SJCRH30 (cell line): ENCODE data around the gene GRB2. TPM values are rescaled to one million over a fixed set of nuclear protein-coding genes. Genes with fewer than 3 reads are reported as not detected.

ENCODE experiments used
- DNase-seq, 2 experiments: peaks; one replicate each; pipeline ENCODE4 v3.0.0-alpha.2; 2015 to 2020
- H3K27ac ChIP-seq: fragments of 250-450 bp; sonication (Bioruptor Pico); 2 replicates; pipeline ENCODE4 v1.5.1; 2020; ENCODE audit warnings: mild to moderate bottlenecking, moderate library complexity
- H3K27me3 ChIP-seq: fragments of 250-450 bp; sonication (Bioruptor Pico); 2 replicates; pipeline ENCODE4 v1.5.1; 2020; ENCODE audit warnings: mild to moderate bottlenecking, moderate library complexity
- H3K36me3 ChIP-seq: fragments of 250-450 bp; sonication (Bioruptor Pico); 2 replicates; pipeline ENCODE4 v1.5.1; 2020; ENCODE audit warnings: mild to moderate bottlenecking, moderate library complexity
- H3K4me1 ChIP-seq: fragments of 250-450 bp; sonication (Bioruptor Pico); 2 replicates; pipeline ENCODE4 v1.5.1; 2020; ENCODE audit warnings: mild to moderate bottlenecking, moderate library complexity
- H3K4me3 ChIP-seq: fragments of 250-450 bp; sonication (Bioruptor Pico); 2 replicates; pipeline ENCODE4 v1.5.1; 2020; ENCODE audit warnings: mild to moderate bottlenecking, moderate library complexity
- H3K9me3 ChIP-seq: fragments of 250-450 bp; sonication (Bioruptor Pico); replicated peaks from 2 replicates; pipeline ENCODE4 v1.5.1; 2020; ENCODE audit warnings: mild to moderate bottlenecking, moderate library complexity
- total RNA-seq: library from RNA; depleted of rRNA; stranded (reverse); fragments of >200 nt; shearing (Covaris generic); gene quantifications from 2 replicates; pipeline ENCODE4 v1.2.3, GENCODE V29; 2014

GRB2 gene
- total RNA-seq, 1 experiment from 2014 or later: 91.8 TPM

DNA sequence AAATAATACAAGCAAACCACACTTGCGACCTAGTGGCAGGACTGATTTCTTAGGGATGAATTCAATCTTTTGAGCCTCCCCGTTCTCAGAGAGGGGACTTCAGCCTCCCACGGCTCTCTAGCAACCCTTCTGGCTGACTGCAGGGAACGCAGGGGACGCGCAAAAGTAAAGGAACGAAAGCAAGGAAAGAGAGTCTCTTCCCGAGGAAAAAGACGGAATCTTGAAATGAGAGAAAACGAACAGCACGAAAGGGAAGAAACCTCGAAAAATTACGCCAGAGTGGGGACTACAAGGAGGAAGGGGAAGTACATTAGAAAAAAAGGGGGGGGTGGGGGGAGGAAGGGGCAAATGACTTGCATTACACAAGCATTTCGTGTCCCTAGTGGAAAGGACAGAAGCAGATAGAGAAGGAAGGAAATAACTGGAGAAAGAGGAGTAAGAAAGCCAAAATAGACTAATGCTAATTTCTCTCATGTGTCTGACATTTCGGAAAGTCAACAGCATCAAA is 1.2 kb downstream of the GRB2 start:
- Histone ChIP-seq H3K4me3 (peak overlapping the region; percentile 97), H3K27me3 (no peaks in the 10 kb centered on the region), H3K36me3 (peaks cover 4% of the 10 kb centered on the region; the same call in 1 of the 2 replicates), H3K4me1 (peaks cover 10% of the 10 kb centered on the region; the same call in 1 of the 2 replicates), H3K27ac (peak overlapping the region; percentile 3; the same call in 1 of the 2 replicates), H3K9me3 (no peaks in the 10 kb centered on the region)
- DNase-seq: peak; percentile 85 to 92

DNA sequence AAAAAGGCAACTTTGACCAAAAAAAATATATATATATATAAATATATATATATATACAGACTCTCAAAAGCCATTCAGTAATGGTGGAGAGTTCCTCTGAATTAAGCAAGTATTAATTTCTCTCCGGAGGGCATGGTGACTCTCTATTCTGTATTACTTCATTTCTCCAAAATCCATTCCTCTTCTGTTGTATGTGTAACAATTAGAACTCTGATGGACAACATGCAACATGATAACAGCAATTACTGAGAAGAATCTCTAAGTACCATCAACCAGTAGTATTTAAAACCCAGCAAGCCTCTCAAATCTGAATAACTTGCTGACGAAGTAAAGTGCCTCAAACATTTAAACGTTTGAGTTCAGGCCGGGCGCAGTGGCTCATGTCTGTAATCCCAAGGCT is 2.3 kb downstream of the GRB2 start:
- no peak overlapping the region for H3K4me3 ChIP-seq
- H3K9me3 ChIP-seq: no peaks in the 10 kb centered on the region
- H3K4me1 ChIP-seq: peaks cover 10% of the 10 kb centered on the region; the same call in 1 of the 2 replicates
- DNase-seq: no peak
- no peaks in the 10 kb centered on the region for H3K27me3 ChIP-seq
- H3K27ac ChIP-seq: no peak overlapping the region
- peaks cover 4% of the 10 kb centered on the region; the same call in 1 of the 2 replicates for H3K36me3 ChIP-seq

- no peak for DNase-seq
- peaks cover 10% of the 10 kb centered on the region; the same call in 1 of the 2 replicates for H3K4me1 ChIP-seq
- no peaks in the 10 kb centered on the region for H3K9me3 ChIP-seq
- H3K27me3 ChIP-seq: no peaks in the 10 kb centered on the region
- peaks cover 4% of the 10 kb centered on the region; the same call in 1 of the 2 replicates for H3K36me3 ChIP-seq
- no peak overlapping the region for H3K4me3 ChIP-seq
- H3K27ac ChIP-seq: no peak overlapping the region
Measured at GRCh38 chr17:75402026-75402425, 3.5 kb downstream of the GRB2 start.

GRCh38 chr17:75400326-75400939 is 5.0 kb downstream of the GRB2 start:
- H3K27me3 ChIP-seq: no peaks in the 10 kb centered on the region
- no peaks in the 10 kb centered on the region for H3K9me3 ChIP-seq
- H3K27ac ChIP-seq: no peak overlapping the region
- peaks cover 11% of the 10 kb centered on the region for H3K4me1 ChIP-seq
- H3K4me3 ChIP-seq: no peak overlapping the region
- no peak for DNase-seq
- peaks cover 4% of the 10 kb centered on the region; the same call in 1 of the 2 replicates for H3K36me3 ChIP-seq

DNA sequence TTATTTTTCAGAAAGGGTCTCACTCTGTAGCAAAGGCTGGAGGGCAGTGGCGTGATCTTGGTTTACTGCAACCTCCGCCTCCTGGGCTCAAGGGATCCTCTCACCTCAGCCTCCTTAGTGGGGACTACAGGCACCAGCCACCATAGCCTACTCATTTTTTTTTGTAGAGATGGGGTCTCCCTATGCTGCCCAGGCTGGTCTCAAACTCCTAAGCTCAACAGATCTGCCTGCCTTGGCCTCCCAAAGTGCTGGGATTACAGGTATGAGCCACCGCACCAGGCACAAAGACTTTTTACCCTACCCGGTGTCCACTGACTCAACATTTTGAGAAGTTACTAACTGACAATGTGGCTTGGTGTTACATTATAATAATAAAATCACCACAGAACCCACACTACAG is 7.2 kb downstream of the GRB2 start:
- DNase-seq: no peak
- Histone ChIP-seq H3K27me3 (no peaks in the 10 kb centered on the region), H3K27ac (no peak overlapping the region), H3K9me3 (no peaks in the 10 kb centered on the region), H3K4me1 (peaks cover 9% of the 10 kb centered on the region), H3K4me3 (no peak overlapping the region), H3K36me3 (peaks cover 4% of the 10 kb centered on the region; the same call in 1 of the 2 replicates)

GRCh38 chr17:75397217-75397616 is 8.3 kb downstream of the GRB2 start:
- no peak for DNase-seq
- no peak overlapping the region for H3K4me3 ChIP-seq
- no peaks in the 10 kb centered on the region for H3K27me3 ChIP-seq
- H3K4me1 ChIP-seq: peaks cover 8% of the 10 kb centered on the region
- no peak overlapping the region for H3K27ac ChIP-seq
- H3K9me3 ChIP-seq: no peaks in the 10 kb centered on the region
- peaks cover 2% of the 10 kb centered on the region; the same call in 1 of the 2 replicates for H3K36me3 ChIP-seq

DNA sequence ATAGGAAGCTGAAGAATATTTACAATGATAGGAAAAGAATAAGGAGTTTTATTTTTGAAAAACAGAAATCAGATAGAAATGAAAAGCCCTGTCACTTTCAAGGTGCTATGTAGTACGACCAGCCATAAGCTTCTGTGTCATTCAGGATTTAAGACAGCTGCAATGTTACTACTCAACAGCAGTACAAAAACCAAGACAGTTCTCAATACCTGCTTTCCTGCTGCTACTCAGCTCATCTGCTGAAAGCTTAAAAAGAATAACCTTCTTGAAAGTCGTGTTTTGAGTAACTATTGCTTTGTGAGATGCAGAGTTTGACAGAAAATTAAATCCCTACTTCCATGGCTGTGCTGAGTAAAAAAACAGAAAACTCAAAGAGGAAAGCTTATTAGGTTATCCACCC is 8.7 kb downstream of the GRB2 start:
- no peak for DNase-seq

GRCh38 chr17:75396025-75396424 is 9.5 kb downstream of the GRB2 start:
- peaks cover 8% of the 10 kb centered on the region for H3K4me1 ChIP-seq
- H3K9me3 ChIP-seq: no peaks in the 10 kb centered on the region
- no peak overlapping the region for H3K4me3 ChIP-seq
- 0 out of 2 replicates have a peak, but pooled peaks cover 2% of the 10 kb centered on the region for H3K36me3 ChIP-seq
- H3K27ac ChIP-seq: no peak overlapping the region
- DNase-seq: no peak
- no peaks in the 10 kb centered on the region for H3K27me3 ChIP-seq

More for the DNA sequence above, 8.7 kb downstream of the GRB2 start:
- 0 out of 2 replicates have a peak, but pooled peaks cover 2% of the 10 kb centered on the region for H3K36me3 ChIP-seq
- no peaks in the 10 kb centered on the region for H3K9me3 ChIP-seq
- H3K27me3 ChIP-seq: no peaks in the 10 kb centered on the region
- no peak overlapping the region for H3K27ac ChIP-seq
- peaks cover 8% of the 10 kb centered on the region for H3K4me1 ChIP-seq
- H3K4me3 ChIP-seq: no peak overlapping the region

GRCh38 chr17:75394332-75394918 is 11.1 kb downstream of the GRB2 start:
- no peak for DNase-seq
- Histone ChIP-seq H3K27me3 (no peaks in the 10 kb centered on the region), H3K4me3 (peak overlapping the region; percentile 59), H3K36me3 (no peaks in the 10 kb centered on the region; the same call in 1 of the 2 replicates), H3K9me3 (no peaks in the 10 kb centered on the region), H3K27ac (no peak overlapping the region; the same call in 1 of the 2 replicates), H3K4me1 (peaks cover 8% of the 10 kb centered on the region)

DNA sequence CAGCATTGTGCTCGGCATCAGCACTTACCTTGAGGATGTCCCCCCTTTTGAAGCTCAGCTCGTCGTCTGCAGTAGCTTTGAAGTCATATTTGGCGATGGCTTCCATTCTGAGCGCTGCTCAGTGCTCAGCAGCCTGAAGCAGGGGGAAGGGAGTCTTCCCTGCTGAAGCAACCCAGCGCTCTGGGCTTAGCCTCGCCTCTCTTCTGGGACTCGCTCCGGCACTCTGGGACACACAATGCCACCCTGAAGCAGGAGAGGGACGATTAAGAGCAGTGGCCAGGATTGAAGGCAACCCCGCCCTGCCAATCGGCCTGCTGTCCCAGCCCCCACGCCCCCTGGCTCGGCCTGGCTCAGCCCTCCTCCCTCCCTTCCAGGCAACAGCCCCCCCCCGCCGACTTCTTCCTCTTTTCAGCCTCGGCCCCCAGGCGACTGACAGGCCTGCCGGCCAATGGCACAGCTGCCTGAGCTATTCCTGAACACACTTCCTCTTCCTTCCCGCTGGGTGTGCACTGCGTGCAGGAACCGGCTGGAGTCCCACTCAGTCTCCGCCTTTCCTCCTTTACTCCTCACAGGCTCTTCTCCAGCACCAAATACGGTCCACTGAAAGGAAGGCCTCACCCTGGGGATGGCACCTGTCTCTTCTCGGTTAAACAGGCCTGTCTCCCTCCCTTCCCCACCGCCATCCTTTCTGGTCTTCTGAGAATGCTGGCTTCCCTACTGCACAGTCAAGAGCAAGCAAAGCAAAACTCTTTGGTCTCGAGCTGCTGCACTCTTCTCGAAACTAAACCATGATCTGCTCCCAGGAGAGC is 11.8 kb downstream of the GRB2 start:
- peaks cover 8% of the 10 kb centered on the region for H3K4me1 ChIP-seq
- peak overlapping the region; percentile 59 for H3K4me3 ChIP-seq

DNA sequence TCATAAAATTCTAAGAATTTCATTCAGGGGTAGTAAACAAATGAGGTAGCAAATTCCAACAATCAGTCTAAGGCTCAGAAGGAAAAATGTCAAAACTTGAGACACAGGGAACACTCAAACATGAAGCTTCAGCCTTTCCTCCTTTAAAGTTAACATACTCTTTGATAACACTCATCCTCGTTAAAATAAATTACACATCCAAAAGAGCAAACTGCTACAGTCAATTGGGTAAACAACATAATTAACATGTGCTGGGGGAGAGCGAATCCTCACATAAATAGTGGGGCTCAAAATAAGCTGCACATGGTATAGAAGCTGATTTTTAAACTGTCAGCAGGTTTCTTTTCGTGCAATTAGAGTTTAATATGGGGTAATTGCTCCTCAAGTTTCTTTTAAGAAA is 12.9 kb downstream of the GRB2 start:
- Histone ChIP-seq H3K4me1 (peaks cover 8% of the 10 kb centered on the region), H3K9me3 (no peaks in the 10 kb centered on the region), H3K27me3 (no peaks in the 10 kb centered on the region), H3K36me3 (peaks cover 2% of the 10 kb centered on the region; the same call in 1 of the 2 replicates), H3K4me3 (no peak overlapping the region), H3K27ac (no peak overlapping the region)
- DNase-seq: no peak

More for the DNA sequence above, 11.8 kb downstream of the GRB2 start:
- Histone ChIP-seq H3K27ac (no peak overlapping the region; the same call in 1 of the 2 replicates), H3K27me3 (no peaks in the 10 kb centered on the region), H3K9me3 (no peaks in the 10 kb centered on the region), H3K36me3 (no peaks in the 10 kb centered on the region; the same call in 1 of the 2 replicates)
- peak; percentile 99 to 100 for DNase-seq

DNA sequence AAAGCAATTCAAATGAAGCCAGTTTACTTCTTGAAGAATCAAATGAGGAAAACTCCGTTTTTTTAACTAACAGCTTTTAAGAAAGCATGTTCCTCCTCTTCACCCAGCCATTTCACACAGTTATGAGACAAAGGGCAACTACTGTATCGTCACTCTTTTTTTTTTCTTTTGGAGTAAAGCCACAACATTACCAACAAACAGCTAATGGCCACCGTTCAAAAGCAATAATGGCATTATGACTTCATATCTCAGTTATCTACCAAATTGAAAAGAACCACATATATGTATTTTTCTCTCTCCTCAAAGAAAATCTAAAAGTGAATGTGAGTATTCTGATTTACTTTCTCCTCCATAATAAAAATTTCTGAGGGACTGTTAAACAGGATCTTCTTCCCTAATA is 14.5 kb downstream of the GRB2 start:
- Histone ChIP-seq H3K4me3 (no peak overlapping the region), H3K36me3 (peaks cover 7% of the 10 kb centered on the region), H3K27ac (no peak overlapping the region), H3K9me3 (no peaks in the 10 kb centered on the region), H3K27me3 (no peaks in the 10 kb centered on the region), H3K4me1 (peaks cover 8% of the 10 kb centered on the region)
- DNase-seq: no peak

DNA sequence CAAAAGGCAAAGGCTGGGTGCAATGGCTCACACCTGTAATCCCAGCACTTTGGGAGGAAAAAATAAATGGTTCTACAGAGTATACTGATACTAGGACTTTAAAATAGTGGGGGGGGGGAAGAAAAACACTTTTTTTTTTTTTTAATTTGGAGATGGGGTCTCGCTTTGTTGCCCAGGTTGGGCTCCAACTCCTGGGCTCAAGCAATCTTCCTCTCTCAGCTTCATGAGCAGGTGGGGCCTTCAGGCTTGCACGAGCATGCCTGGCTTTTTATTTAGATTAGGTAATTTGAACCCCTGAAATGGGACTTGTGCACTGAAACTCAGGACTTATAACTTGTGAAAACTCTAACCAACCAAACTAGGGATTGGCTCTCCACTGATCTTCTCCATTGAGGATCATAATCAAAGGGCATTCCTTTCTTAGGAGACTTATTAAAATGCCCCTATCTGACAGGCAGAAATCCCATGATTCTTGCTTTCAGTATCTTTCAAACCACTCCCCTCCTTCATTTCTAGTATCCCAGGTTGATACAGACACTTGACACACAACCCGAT is 16.9 kb downstream of the GRB2 start:
- no peaks in the 10 kb centered on the region for H3K27me3 ChIP-seq
- no peaks in the 10 kb centered on the region for H3K4me1 ChIP-seq
- DNase-seq: no peak
- H3K27ac ChIP-seq: no peak overlapping the region
- H3K4me3 ChIP-seq: no peak overlapping the region
- peaks cover 7% of the 10 kb centered on the region for H3K36me3 ChIP-seq
- no peaks in the 10 kb centered on the region for H3K9me3 ChIP-seq

DNA sequence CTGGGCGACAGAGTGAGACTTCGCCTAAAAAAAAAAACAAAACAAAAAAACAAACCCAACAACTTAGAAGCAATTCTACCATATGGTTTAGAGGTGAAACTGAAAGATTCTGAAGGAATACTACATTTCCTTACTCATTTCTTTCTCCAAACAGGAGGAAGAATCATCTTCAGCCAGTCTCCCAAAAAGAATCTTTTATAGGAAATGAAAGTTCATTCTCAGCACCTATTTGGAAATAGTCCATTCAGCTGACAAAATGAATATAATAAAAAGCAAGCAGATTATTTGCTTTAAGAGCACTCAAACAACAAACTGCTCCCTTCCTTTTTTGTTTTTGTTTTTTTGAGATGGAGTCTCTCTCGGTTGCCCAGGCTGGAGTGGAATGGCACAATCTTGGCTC is 17.7 kb downstream of the GRB2 start:
- no peak overlapping the region for H3K4me3 ChIP-seq
- no peak overlapping the region for H3K27ac ChIP-seq
- H3K9me3 ChIP-seq: no peaks in the 10 kb centered on the region
- H3K4me1 ChIP-seq: no peaks in the 10 kb centered on the region
- no peak for DNase-seq
- H3K27me3 ChIP-seq: no peaks in the 10 kb centered on the region
- H3K36me3 ChIP-seq: peaks cover 7% of the 10 kb centered on the region
